Gastroesophageal sphincter (tissue), 3 donors: Measurements from ENCODE around the gene RIN2.

Source experiments
- POLR2AphosphoS5 ChIP-seq: sonication (generic); formaldehyde crosslinking; IDR thresholded peaks from one replicate; pipeline ENCODE4 v1.6.1; 2017; ENCODE audit warnings: antibody characterized with exemption
- TF ChIP-seq, protein P1 (sequence below), 4 experiments: fragments of 200-600 bp in 2 of 4; fragments of 450-650 bp in 2 of 4; sonication (generic) in 1 of 4; IDR thresholded peaks; one replicate each; pipeline ENCODE4 v1.5.1; 2017 to 2019; ENCODE audit warnings: antibody characterized with exemption in 4 of 4, mild to moderate bottlenecking in 2 of 4, moderate library complexity in 2 of 4

DNA sequence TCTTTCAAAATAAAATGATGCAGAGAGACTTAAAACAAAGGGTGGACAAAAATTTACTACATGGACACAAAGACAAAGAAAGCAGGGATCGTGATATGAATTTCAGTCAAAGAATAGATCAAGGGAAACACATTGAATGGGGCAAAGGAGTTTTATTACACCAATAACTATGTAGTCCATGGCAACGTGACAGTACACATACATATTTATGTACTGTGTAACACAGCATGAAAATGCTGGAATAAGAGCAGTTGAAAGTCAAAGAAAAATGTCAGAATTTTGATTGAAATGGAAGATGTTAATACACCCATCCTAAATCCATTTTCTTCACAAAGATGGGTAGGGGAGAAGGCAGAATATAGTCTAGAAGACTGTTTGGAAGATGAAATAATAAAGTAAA, 9.4 kb upstream of the RIN2 start:
- TF ChIP-seq POLR2AphosphoS5: no peak
- TF ChIP-seq, protein P1, sequence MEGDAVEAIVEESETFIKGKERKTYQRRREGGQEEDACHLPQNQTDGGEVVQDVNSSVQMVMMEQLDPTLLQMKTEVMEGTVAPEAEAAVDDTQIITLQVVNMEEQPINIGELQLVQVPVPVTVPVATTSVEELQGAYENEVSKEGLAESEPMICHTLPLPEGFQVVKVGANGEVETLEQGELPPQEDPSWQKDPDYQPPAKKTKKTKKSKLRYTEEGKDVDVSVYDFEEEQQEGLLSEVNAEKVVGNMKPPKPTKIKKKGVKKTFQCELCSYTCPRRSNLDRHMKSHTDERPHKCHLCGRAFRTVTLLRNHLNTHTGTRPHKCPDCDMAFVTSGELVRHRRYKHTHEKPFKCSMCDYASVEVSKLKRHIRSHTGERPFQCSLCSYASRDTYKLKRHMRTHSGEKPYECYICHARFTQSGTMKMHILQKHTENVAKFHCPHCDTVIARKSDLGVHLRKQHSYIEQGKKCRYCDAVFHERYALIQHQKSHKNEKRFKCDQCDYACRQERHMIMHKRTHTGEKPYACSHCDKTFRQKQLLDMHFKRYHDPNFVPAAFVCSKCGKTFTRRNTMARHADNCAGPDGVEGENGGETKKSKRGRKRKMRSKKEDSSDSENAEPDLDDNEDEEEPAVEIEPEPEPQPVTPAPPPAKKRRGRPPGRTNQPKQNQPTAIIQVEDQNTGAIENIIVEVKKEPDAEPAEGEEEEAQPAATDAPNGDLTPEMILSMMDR (IDR thresholded peaks at IDR 0.05): no peak
